Endothelial cell of umbilical vein (primary cell): ENCODE results near the gene GALK1. TPM values are rescaled to one million over a fixed set of nuclear protein-coding genes. Genes with fewer than 3 reads are reported as not detected.

Source experiments
- BruUV-seq: library from RNA; stranded (reverse); fragments of 400-500 nt; replicated peaks from 2 replicates; lab custom pipeline; 2021; lab: Mats Ljungman, UMichigan
- CTCF ChIA-PET: fragments of 300-600, 350-600 bp; sonication (Branson Sonifier 250); formaldehyde crosslinking; loops from one replicate; lab custom pipeline; 2021; ENCODE audit warnings: antibody characterized with exemption, inconsistent platforms; lab: Charles Lee
- POLR2A ChIA-PET: fragments of 300-600, 350-600 bp; sonication (Branson Sonifier 250); formaldehyde crosslinking; loops from one replicate; lab custom pipeline; 2021; ENCODE audit warnings: antibody characterized with exemption, inconsistent platforms; lab: Charles Lee
- DNase-seq: peaks from one replicate; pipeline ENCODE4 v3.0.0-alpha.2; 2011; ENCODE audit warnings: low read depth, low spot score
- FAIRE-seq: peaks from 2 replicates; lab custom pipeline; 2011; peaks lifted over from hg19 to GRCh38; lab: Jason Lieb, UNC
- H2AFZ ChIP-seq: 2 replicates; pipeline ENCODE4 v1.6.0; 2012; ENCODE audit warnings: low read depth, low read length, control low read depth, inconsistent platforms
- H3K27ac ChIP-seq: 2 replicates; pipeline ENCODE4 v1.5.1; 2011; ENCODE audit warnings: low read depth, mild to moderate bottlenecking, control low read depth, low read length, moderate library complexity; ENCODE audit not compliant: insufficient read depth
- H3K27me3 ChIP-seq, 2 experiments: 2 replicates each; pipeline versions ENCODE4 v1.6.0 to v1.6.1; 2011; ENCODE audit warnings: low read length in 2 of 2, mixed read lengths in 1 of 2; ENCODE audit not compliant: control insufficient read depth in 2 of 2, insufficient read depth in 2 of 2
- H3K36me3 ChIP-seq, 2 experiments: 2 replicates in 1 of 2; 3 replicates in 1 of 2; pipeline ENCODE4 v1.5.1; 2011; ENCODE audit warnings: low read length in 2 of 2, mild to moderate bottlenecking in 1 of 2, moderate library complexity in 1 of 2; ENCODE audit not compliant: control insufficient read depth in 2 of 2, insufficient read depth in 2 of 2; ENCODE audit errors: extremely low read depth in 1 of 2
- H3K4me1 ChIP-seq: 3 replicates; pipeline ENCODE4 v1.5.1; 2011; ENCODE audit warnings: mild to moderate bottlenecking, low read length; ENCODE audit not compliant: control insufficient read depth, insufficient read depth; ENCODE audit errors: extremely low read depth
- H3K4me2 ChIP-seq: 2 replicates; pipeline ENCODE4 v1.6.1; 2011; ENCODE audit warnings: low read length, control low read depth, mixed read lengths; ENCODE audit not compliant: insufficient read depth
- H3K4me3 ChIP-seq, 3 experiments: fragments of 200-600 bp in 1 of 3; sonication (generic), shearing (Covaris generic) in 1 of 3; replicated peaks in 1 of 3; 2 replicates each; pipeline ENCODE4 v1.5.1; 2011 to 2016; ENCODE audit warnings: control low read depth in 3 of 3, low read length in 3 of 3, mild to moderate bottlenecking in 2 of 3, inconsistent platforms in 1 of 3, low read depth in 1 of 3, moderate library complexity in 1 of 3; ENCODE audit not compliant: insufficient read depth in 1 of 3
- H3K79me2 ChIP-seq: 2 replicates; pipeline ENCODE4 v1.6.0; 2012; ENCODE audit warnings: low read length, inconsistent platforms; ENCODE audit not compliant: control insufficient read depth, insufficient read depth
- H3K9ac ChIP-seq: replicated peaks from 2 replicates; pipeline ENCODE3; 2011; ENCODE audit warnings: low read length, control low read depth; ENCODE audit not compliant: insufficient read depth; ENCODE audit errors: extremely low read depth
- H3K9me1 ChIP-seq: replicated peaks from 3 replicates; pipeline ENCODE4 v1.6.0; 2011; ENCODE audit warnings: mild to moderate bottlenecking, low read length; ENCODE audit not compliant: control insufficient read depth, insufficient read depth; ENCODE audit errors: extremely low read depth
- H3K9me3 ChIP-seq: replicated peaks from 2 replicates; pipeline ENCODE4 v1.5.1; 2012; ENCODE audit warnings: low read length, inconsistent platforms; ENCODE audit not compliant: control insufficient read depth, insufficient read depth
- H4K20me1 ChIP-seq: replicated peaks from 2 replicates; pipeline ENCODE3; 2011; ENCODE audit warnings: mild to moderate bottlenecking, low read length; ENCODE audit not compliant: control insufficient read depth, insufficient read depth; ENCODE audit errors: extremely low read depth
- dilution Hi-C: fragments of 300-500 bp; cut with MboI; formaldehyde crosslinking; loops from one replicate; pipeline ENCODE4 v1.15.0; 2019; ENCODE audit warnings: low sequenced_read_pairs; ENCODE audit not compliant: extremely low pct_ligation_motif_present
- intact Hi-C: fragments of 100-400 bp; cut with micrococcal nuclease; formaldehyde crosslinking; loops from one replicate; pipeline ENCODE4 v1.10.0; 2022
- polyA plus RNA-seq, 4 experiments: library from polyadenylated mRNA; depleted of rRNA in 3 of 4; stranded (reverse) in 3 of 4; unstranded in 1 of 4; fragments of >200 nt; gene quantifications; 2 replicates each; pipeline versions ENCODE4 v1.2.1 to v1.2.3, GENCODE V29; 2011 to 2012; ENCODE audit warnings: missing spikeins in 1 of 4
- total RNA-seq: library from RNA; stranded (reverse); gene quantifications from 2 replicates; pipeline ENCODE4 v1.2.3, GENCODE V29; 2021
- TF ChIP-seq, protein P1 (sequence below), 2 donors: IDR thresholded peaks; 1 replicate in 1 of 2; 2 replicates in 1 of 2; pipeline ENCODE4 v1.5.1; 2011; ENCODE audit warnings: low read length in 2 of 2, mild to moderate bottlenecking in 2 of 2, moderate library complexity in 2 of 2, control low read depth in 1 of 2, inconsistent platforms in 1 of 2, low read depth in 1 of 2; ENCODE audit not compliant: insufficient read depth in 1 of 2; ENCODE audit errors: extremely low read depth in 1 of 2

The GALK1 gene
- total and polyA plus RNA-seq, 2 donors (not counting 3 experiments of a cell fraction or from before 2014, with no cell fraction given) = 45.8 to 63.7 TPM

DNA sequence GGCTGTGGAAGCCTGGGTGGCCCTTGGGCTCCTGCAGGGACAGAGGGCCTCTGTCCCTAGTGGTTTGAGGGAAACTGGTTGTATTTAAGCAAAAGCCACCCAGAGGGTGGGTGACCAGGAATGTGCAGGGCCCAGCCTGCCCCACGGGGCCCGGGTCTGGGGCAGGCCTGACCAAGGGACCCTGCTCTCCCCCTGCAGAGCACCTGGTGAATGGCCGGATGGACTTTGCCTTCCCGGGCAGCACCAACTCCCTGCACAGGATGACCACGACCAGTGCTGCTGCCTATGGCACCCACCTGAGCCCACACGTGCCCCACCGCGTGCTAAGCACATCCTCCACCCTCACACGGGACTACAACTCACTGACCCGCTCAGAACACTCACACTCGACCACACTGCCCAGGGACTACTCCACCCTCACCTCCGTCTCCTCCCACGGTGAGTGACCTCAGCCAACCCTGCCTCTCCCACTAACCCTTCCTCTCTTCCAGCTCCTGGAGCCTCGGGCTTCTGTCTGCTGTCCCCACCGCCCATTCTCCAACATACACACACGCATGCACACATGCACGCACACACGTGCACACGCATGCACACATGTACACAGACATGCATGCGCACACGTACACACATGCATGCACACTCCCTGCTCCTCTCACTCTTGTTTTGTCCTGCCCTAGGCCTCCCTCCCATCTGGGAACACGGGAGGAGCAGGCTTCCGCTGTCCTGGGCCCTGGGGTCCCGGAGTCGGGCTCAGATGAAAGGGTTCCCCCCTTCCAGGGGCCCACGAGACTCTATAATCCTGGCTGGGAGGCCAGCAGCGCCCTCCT lies 10.4 kb downstream of the GALK1 start:
- TF ChIP-seq, protein P1, sequence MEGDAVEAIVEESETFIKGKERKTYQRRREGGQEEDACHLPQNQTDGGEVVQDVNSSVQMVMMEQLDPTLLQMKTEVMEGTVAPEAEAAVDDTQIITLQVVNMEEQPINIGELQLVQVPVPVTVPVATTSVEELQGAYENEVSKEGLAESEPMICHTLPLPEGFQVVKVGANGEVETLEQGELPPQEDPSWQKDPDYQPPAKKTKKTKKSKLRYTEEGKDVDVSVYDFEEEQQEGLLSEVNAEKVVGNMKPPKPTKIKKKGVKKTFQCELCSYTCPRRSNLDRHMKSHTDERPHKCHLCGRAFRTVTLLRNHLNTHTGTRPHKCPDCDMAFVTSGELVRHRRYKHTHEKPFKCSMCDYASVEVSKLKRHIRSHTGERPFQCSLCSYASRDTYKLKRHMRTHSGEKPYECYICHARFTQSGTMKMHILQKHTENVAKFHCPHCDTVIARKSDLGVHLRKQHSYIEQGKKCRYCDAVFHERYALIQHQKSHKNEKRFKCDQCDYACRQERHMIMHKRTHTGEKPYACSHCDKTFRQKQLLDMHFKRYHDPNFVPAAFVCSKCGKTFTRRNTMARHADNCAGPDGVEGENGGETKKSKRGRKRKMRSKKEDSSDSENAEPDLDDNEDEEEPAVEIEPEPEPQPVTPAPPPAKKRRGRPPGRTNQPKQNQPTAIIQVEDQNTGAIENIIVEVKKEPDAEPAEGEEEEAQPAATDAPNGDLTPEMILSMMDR (IDR thresholded peaks at IDR 0.05; ENCODE audit: extremely low read depth in 1 of 2, insufficient read depth in 1 of 2, low read depth in 1 of 2, low read length in 2 of 2) = no peak
- no peak overlapping the region for H3K27ac ChIP-seq
- dilution Hi-C loops (no loop called here), intact Hi-C loops (no loop called here)
- DNase-seq = no peak
- no peak overlapping the region for H3K4me2 ChIP-seq
- no peak overlapping the region for H3K9ac ChIP-seq
- no peaks in the 10 kb centered on the region for H3K79me2 ChIP-seq
- no peak for FAIRE-seq
- no peaks in the 10 kb centered on the region for H3K9me3 ChIP-seq
- H3K4me3 ChIP-seq = no peak overlapping the region
- ChIA-PET POLR2A (no interaction called here), CTCF (interaction anchor here (1.2 to 2.6 kb wide), 5 partner anchors 60 to 154 kb away, joined by 4 to 45 read pairs (median 8); partner anchors contain the start of gene SMIM5)
- H3K4me1 ChIP-seq = no peaks in the 10 kb centered on the region
- no peak overlapping the region for H2AFZ ChIP-seq
- H3K9me1 ChIP-seq = no peaks in the 10 kb centered on the region
- no TSS peak for BruUV-seq
- H4K20me1 ChIP-seq = no peaks in the 10 kb centered on the region
- H3K27me3 ChIP-seq = no peaks in the 10 kb centered on the region
- peaks cover 0 to 2% of the 10 kb centered on the region in 2 experiments for H3K36me3 ChIP-seq
